ENCODE data around the gene GALNT16.

GALNT16 gene

GRCh38 chr14:69318901-69319475, 59.0 kb downstream of the GALNT16 start:
- no peak for DNase-seq

- no peak for DNase-seq
Measured at GRCh38 chr14:69319911-69320310, 60.0 kb downstream of the GALNT16 start.

GRCh38 chr14:69320581-69321365, 60.8 kb downstream of the GALNT16 start:
- no peak for DNase-seq

- DNase-seq: no peak
Measured at GRCh38 chr14:69321601-69322330, 61.8 kb downstream of the GALNT16 start.

GRCh38 chr14:69323266-69323998, 63.5 kb downstream of the GALNT16 start:
- no peak for DNase-seq

- no peak for DNase-seq
Measured at GRCh38 chr14:69323999-69324282, 64.0 kb downstream of the GALNT16 start.

GRCh38 chr14:69324341-69324931, 64.5 kb downstream of the GALNT16 start:
- no peak for DNase-seq

- no peak for DNase-seq
Measured at GRCh38 chr14:69325086-69325485, 65.1 kb downstream of the GALNT16 start.

- no peak for DNase-seq
Measured at GRCh38 chr14:69325646-69326265, 65.8 kb downstream of the GALNT16 start.

- no peak for DNase-seq
Measured at GRCh38 chr14:69326611-69327010, 66.7 kb downstream of the GALNT16 start.

GRCh38 chr14:69327507-69327906, 67.5 kb downstream of the GALNT16 start:
- no peak for DNase-seq

- no peak for DNase-seq
Measured at GRCh38 chr14:69328317-69328716, 68.4 kb downstream of the GALNT16 start.

- no peak for DNase-seq
Measured at GRCh38 chr14:69328765-69329164, 68.8 kb downstream of the GALNT16 start.

- no peak for DNase-seq
Measured at GRCh38 chr14:69331206-69331605, 71.2 kb downstream of the GALNT16 start.

- no peak for DNase-seq
Measured at GRCh38 chr14:69332782-69333395, 72.9 kb downstream of the GALNT16 start.

- DNase-seq: no peak
Measured at GRCh38 chr14:69333791-69334337, 73.9 kb downstream of the GALNT16 start.

- no peak for DNase-seq
Measured at GRCh38 chr14:69334576-69334975, 74.6 kb downstream of the GALNT16 start.

- DNase-seq: no peak
Measured at GRCh38 chr14:69335371-69335771, 75.4 kb downstream of the GALNT16 start.

- DNase-seq: no peak
Measured at GRCh38 chr14:69337984-69338383, 78.0 kb downstream of the GALNT16 start.

GRCh38 chr14:69339426-69339825, 79.5 kb downstream of the GALNT16 start:
- no peak for DNase-seq

GRCh38 chr14:69342928-69343525, 83.1 kb downstream of the GALNT16 start:
- DNase-seq: no peak
